Measurements from ENCODE around the gene EIF4H. TPM values are rescaled to one million over a fixed set of nuclear protein-coding genes. Genes with fewer than 3 reads are reported as not detected.
A peak's percentile ranks its signal among the peaks of the same experiment; 100 is the strongest.

EIF4H gene
- total and polyA plus RNA-seq, 2 experiments from 2014 or later, result 183 to 309 TPM

DNA sequence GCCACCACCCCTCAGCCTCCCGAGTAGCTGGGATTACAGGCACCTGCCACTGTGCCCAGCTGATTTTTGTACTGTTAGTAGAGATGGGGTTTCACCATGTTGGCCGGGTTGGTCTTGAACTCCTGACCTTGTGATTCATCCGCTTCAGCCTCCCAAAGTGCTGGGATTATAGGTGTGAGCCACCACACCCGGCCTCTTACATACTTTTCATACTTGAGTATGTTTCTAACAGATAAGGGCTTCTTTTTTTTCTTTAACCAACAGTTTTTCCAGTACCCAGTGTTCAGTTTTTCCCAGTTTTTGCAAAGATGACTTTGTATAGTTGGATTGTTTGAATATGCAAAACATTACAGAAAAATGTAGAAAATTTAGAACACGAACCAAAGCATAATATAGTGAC, 7.7 kb downstream of the EIF4H start (continued):
- TF ChIP-seq, protein P1, sequence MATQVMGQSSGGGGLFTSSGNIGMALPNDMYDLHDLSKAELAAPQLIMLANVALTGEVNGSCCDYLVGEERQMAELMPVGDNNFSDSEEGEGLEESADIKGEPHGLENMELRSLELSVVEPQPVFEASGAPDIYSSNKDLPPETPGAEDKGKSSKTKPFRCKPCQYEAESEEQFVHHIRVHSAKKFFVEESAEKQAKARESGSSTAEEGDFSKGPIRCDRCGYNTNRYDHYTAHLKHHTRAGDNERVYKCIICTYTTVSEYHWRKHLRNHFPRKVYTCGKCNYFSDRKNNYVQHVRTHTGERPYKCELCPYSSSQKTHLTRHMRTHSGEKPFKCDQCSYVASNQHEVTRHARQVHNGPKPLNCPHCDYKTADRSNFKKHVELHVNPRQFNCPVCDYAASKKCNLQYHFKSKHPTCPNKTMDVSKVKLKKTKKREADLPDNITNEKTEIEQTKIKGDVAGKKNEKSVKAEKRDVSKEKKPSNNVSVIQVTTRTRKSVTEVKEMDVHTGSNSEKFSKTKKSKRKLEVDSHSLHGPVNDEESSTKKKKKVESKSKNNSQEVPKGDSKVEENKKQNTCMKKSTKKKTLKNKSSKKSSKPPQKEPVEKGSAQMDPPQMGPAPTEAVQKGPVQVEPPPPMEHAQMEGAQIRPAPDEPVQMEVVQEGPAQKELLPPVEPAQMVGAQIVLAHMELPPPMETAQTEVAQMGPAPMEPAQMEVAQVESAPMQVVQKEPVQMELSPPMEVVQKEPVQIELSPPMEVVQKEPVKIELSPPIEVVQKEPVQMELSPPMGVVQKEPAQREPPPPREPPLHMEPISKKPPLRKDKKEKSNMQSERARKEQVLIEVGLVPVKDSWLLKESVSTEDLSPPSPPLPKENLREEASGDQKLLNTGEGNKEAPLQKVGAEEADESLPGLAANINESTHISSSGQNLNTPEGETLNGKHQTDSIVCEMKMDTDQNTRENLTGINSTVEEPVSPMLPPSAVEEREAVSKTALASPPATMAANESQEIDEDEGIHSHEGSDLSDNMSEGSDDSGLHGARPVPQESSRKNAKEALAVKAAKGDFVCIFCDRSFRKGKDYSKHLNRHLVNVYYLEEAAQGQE (IDR thresholded peaks at IDR 0.05; ENCODE audit: unreplicated experiment), result no peak
- TF ChIP-seq, protein P2, sequence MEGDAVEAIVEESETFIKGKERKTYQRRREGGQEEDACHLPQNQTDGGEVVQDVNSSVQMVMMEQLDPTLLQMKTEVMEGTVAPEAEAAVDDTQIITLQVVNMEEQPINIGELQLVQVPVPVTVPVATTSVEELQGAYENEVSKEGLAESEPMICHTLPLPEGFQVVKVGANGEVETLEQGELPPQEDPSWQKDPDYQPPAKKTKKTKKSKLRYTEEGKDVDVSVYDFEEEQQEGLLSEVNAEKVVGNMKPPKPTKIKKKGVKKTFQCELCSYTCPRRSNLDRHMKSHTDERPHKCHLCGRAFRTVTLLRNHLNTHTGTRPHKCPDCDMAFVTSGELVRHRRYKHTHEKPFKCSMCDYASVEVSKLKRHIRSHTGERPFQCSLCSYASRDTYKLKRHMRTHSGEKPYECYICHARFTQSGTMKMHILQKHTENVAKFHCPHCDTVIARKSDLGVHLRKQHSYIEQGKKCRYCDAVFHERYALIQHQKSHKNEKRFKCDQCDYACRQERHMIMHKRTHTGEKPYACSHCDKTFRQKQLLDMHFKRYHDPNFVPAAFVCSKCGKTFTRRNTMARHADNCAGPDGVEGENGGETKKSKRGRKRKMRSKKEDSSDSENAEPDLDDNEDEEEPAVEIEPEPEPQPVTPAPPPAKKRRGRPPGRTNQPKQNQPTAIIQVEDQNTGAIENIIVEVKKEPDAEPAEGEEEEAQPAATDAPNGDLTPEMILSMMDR (conservative IDR thresholded peaks at IDR 0.05; ENCODE audit: low read depth in 2 of 2), result no peak
- TF ChIP-seq EZH2phosphoT487 (IDR thresholded peaks at IDR 0.05; ENCODE audit: unreplicated experiment), result no peak

DNA sequence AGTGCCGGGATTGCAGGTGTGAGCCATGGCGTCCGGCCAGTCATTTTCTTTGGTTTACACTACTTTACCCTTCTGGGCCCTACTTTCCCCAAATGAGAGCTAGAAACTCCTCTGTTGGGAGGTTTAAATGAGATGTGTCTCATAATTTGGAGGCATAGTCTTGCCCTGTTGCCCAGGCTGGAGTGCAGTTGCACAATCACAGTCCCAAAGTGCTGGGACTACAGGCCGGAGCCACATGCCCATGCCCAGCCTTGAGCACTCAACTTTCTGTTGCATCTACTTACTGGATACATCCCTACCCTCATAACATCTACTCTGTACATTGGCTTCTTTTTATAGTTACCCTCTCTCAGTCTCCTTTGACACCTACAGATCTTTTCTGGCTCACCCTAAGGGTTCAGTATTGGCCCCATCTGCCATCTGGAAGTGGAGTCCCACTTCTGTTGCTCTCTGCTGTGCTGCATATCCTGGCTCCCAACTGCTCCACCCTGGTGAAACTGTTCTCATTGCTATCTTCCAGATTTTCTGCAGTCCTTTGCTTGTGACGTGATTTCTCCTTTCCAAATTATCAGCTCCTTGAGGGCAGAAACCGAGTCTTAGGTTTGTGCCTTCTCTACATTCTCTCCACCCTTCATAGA, 8.4 kb downstream of the EIF4H start:
- Histone ChIP-seq H2AFZ (no peak overlapping the region), H4K20me1 (replicated peaks; ENCODE audit: insufficient read depth) (peaks cover 94% of the 10 kb centered on the region), H3K4me2 (no peak overlapping the region), H3F3A (replicated peaks; ENCODE audit: low read depth) (peaks cover 27% of the 10 kb centered on the region), H3K9me2 (ENCODE audit: insufficient read depth) (no peaks in the 10 kb centered on the region), H3K79me2 (replicated peaks; ENCODE audit: insufficient read depth) (peaks cover 100% of the 10 kb centered on the region), H3K4me1 (ENCODE audit: insufficient read depth) (peaks cover 38% of the 10 kb centered on the region), H3K27me3 (ENCODE audit: insufficient read depth) (no peaks in the 10 kb centered on the region), H3K36me3 (ENCODE audit: insufficient read depth) (peaks cover 3% of the 10 kb centered on the region; the same call in 1 of the 2 replicates), H3K27ac (ENCODE audit: low read depth) (peak overlapping the region; percentile 51), H3K4me3 (no peak overlapping the region)
- peak overlapping the region; percentile 0 for H3K27ac Mint-ChIP-seq
- no peak for DNase-seq (ENCODE audit: low spot score)
- peaks cover 39% of the 10 kb centered on the region for H3K36me3 Mint-ChIP-seq (ENCODE audit: low read depth)
- no peak for ATAC-seq
- H3K27me3 Mint-ChIP-seq (ENCODE audit: insufficient read depth, low read depth, poor library complexity), result no peaks in the 10 kb centered on the region
- peaks cover 46% of the 10 kb centered on the region for H3K4me1 Mint-ChIP-seq
- no peak overlapping the region for H3K4me3 Mint-ChIP-seq
- H3K9me3 Mint-ChIP-seq, result no peaks in the 10 kb centered on the region; the same call in 2 of the 3 replicates
- TF ChIP-seq, protein P2 (conservative IDR thresholded peaks at IDR 0.05; ENCODE audit: low read depth in 2 of 2), result no peak
- TF ChIP-seq ZNF114 (CRISPR knock-in tag; IDR thresholded peaks at IDR 0.05), result no peak
- no peak for TF ChIP-seq CREB1 (CRISPR knock-in tag; IDR thresholded peaks at IDR 0.05; ENCODE audit: low read depth)
- TF ChIP-seq EZH2phosphoT487 (IDR thresholded peaks at IDR 0.05; ENCODE audit: unreplicated experiment), result no peak
- no peak for TF ChIP-seq NANOG (IDR thresholded peaks at IDR 0.05; ENCODE audit: borderline replicate concordance)
- no peak for TF ChIP-seq EZH2 (IDR thresholded peaks at IDR 0.05; ENCODE audit: low read depth, unreplicated experiment)
- TF ChIP-seq, protein P3, sequence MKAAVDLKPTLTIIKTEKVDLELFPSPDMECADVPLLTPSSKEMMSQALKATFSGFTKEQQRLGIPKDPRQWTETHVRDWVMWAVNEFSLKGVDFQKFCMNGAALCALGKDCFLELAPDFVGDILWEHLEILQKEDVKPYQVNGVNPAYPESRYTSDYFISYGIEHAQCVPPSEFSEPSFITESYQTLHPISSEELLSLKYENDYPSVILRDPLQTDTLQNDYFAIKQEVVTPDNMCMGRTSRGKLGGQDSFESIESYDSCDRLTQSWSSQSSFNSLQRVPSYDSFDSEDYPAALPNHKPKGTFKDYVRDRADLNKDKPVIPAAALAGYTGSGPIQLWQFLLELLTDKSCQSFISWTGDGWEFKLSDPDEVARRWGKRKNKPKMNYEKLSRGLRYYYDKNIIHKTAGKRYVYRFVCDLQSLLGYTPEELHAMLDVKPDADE (IDR thresholded peaks at IDR 0.05), result no peak
- no peak for TF ChIP-seq JUNB (IDR thresholded peaks at IDR 0.05; ENCODE audit: unreplicated experiment)
- TF ChIP-seq, protein P1 (IDR thresholded peaks at IDR 0.05; ENCODE audit: unreplicated experiment), result no peak

Data from GM23338 (cell line).